ENCODE measurements around the gene FBXL20.
"Not testable (repeated sequence)": the region's sequence is repeated elsewhere in the genome, so short reads cannot be mapped to it uniquely, and the experiment has no call there.

Gene FBXL20

GRCh38 chr17:39367805-39368204 is 33.6 kb downstream of the FBXL20 start:
- H3K4me3 ChIP-seq (ENCODE audit: low read length); H3K36me3 ChIP-seq (ENCODE audit: control insufficient read depth, low read depth, low read length); H3K9me3 ChIP-seq (ENCODE audit: control insufficient read depth, low read depth, low read length); H3K9ac ChIP-seq (ENCODE audit: low read length); H3K4me1 ChIP-seq (ENCODE audit: control insufficient read depth, low read depth, low read length); H3K27ac ChIP-seq (ENCODE audit: low read length); H3K27me3 ChIP-seq (ENCODE audit: control insufficient read depth, insufficient read depth, low read length): not testable (repeated sequence)

- no peaks in the 10 kb centered on the region for H3K9me3 ChIP-seq (ENCODE audit: control insufficient read depth, low read depth, low read length)
- H3K27me3 ChIP-seq (ENCODE audit: control insufficient read depth, insufficient read depth, low read length): no peaks in the 10 kb centered on the region
These were observed 35.6 kb downstream of the FBXL20 start for GRCh38 chr17:39365872-39366271.

GRCh38 chr17:39365242-39365641 is 36.2 kb downstream of the FBXL20 start:
- Histone ChIP-seq H3K27me3 (ENCODE audit: control insufficient read depth, insufficient read depth, low read length) (no peaks in the 10 kb centered on the region), H3K4me3 (ENCODE audit: low read length) (no peak overlapping the region), H3K27ac (ENCODE audit: low read length) (no peak overlapping the region)

More at GRCh38 chr17:39365872-39366271, 35.6 kb downstream of the FBXL20 start:
- Histone ChIP-seq H3K4me1 (ENCODE audit: control insufficient read depth, low read depth, low read length) (no peaks in the 10 kb centered on the region), H3K36me3 (ENCODE audit: control insufficient read depth, low read depth, low read length) (no peaks in the 10 kb centered on the region), H3K9ac (ENCODE audit: low read length) (no peak overlapping the region), H3K4me3 (ENCODE audit: low read length) (no peak overlapping the region), H3K27ac (ENCODE audit: low read length) (no peak overlapping the region)

GRCh38 chr17:39364236-39365025 is 37.0 kb downstream of the FBXL20 start:
- no peak overlapping the region for H3K9ac ChIP-seq (ENCODE audit: low read length)
- H3K4me1 ChIP-seq (ENCODE audit: control insufficient read depth, low read depth, low read length): no peaks in the 10 kb centered on the region
- H3K27me3 ChIP-seq (ENCODE audit: control insufficient read depth, insufficient read depth, low read length): no peaks in the 10 kb centered on the region
- H3K9me3 ChIP-seq (ENCODE audit: control insufficient read depth, low read depth, low read length): no peaks in the 10 kb centered on the region
- no peak overlapping the region for H3K4me3 ChIP-seq (ENCODE audit: low read length)
- H3K27ac ChIP-seq (ENCODE audit: low read length): no peak overlapping the region
- H3K36me3 ChIP-seq (ENCODE audit: control insufficient read depth, low read depth, low read length): no peaks in the 10 kb centered on the region

More at GRCh38 chr17:39365242-39365641, 36.2 kb downstream of the FBXL20 start:
- Histone ChIP-seq H3K4me1 (ENCODE audit: control insufficient read depth, low read depth, low read length) (no peaks in the 10 kb centered on the region), H3K9me3 (ENCODE audit: control insufficient read depth, low read depth, low read length) (no peaks in the 10 kb centered on the region), H3K36me3 (ENCODE audit: control insufficient read depth, low read depth, low read length) (no peaks in the 10 kb centered on the region), H3K9ac (ENCODE audit: low read length) (no peak overlapping the region)

GRCh38 chr17:39361064-39361463 is 40.4 kb downstream of the FBXL20 start:
- Histone ChIP-seq H3K9me3 (ENCODE audit: control insufficient read depth, low read depth, low read length) (no peaks in the 10 kb centered on the region), H3K36me3 (ENCODE audit: control insufficient read depth, low read depth, low read length) (no peaks in the 10 kb centered on the region), H3K4me1 (ENCODE audit: control insufficient read depth, low read depth, low read length) (no peaks in the 10 kb centered on the region), H3K27ac (ENCODE audit: low read length) (no peak overlapping the region), H3K9ac (ENCODE audit: low read length) (no peak overlapping the region), H3K4me3 (ENCODE audit: low read length) (no peak overlapping the region), H3K27me3 (ENCODE audit: control insufficient read depth, insufficient read depth, low read length) (no peaks in the 10 kb centered on the region)

- no peaks in the 10 kb centered on the region for H3K27me3 ChIP-seq (ENCODE audit: control insufficient read depth, insufficient read depth, low read length)
- H3K27ac ChIP-seq (ENCODE audit: low read length): no peak overlapping the region
- H3K9ac ChIP-seq (ENCODE audit: low read length): no peak overlapping the region
- no peaks in the 10 kb centered on the region for H3K36me3 ChIP-seq (ENCODE audit: control insufficient read depth, low read depth, low read length)
- H3K9me3 ChIP-seq (ENCODE audit: control insufficient read depth, low read depth, low read length): no peaks in the 10 kb centered on the region
- no peak overlapping the region for H3K4me3 ChIP-seq (ENCODE audit: low read length)
- H3K4me1 ChIP-seq (ENCODE audit: control insufficient read depth, low read depth, low read length): no peaks in the 10 kb centered on the region
These were observed 40.9 kb downstream of the FBXL20 start for GRCh38 chr17:39360537-39360936.

- no peak overlapping the region for H3K4me3 ChIP-seq (ENCODE audit: low read length)
- H3K4me1 ChIP-seq (ENCODE audit: control insufficient read depth, low read depth, low read length): no peaks in the 10 kb centered on the region
- H3K36me3 ChIP-seq (ENCODE audit: control insufficient read depth, low read depth, low read length): no peaks in the 10 kb centered on the region
- H3K9me3 ChIP-seq (ENCODE audit: control insufficient read depth, low read depth, low read length): no peaks in the 10 kb centered on the region
- H3K9ac ChIP-seq (ENCODE audit: low read length): no peak overlapping the region
- no peak overlapping the region for H3K27ac ChIP-seq (ENCODE audit: low read length)
- H3K27me3 ChIP-seq (ENCODE audit: control insufficient read depth, insufficient read depth, low read length): no peaks in the 10 kb centered on the region
These were observed 41.4 kb downstream of the FBXL20 start for GRCh38 chr17:39359994-39360393.

- no peaks in the 10 kb centered on the region for H3K4me1 ChIP-seq (ENCODE audit: control insufficient read depth, low read depth, low read length)
- H3K27me3 ChIP-seq (ENCODE audit: control insufficient read depth, insufficient read depth, low read length): no peaks in the 10 kb centered on the region
- no peak overlapping the region for H3K27ac ChIP-seq (ENCODE audit: low read length)
- no peak overlapping the region for H3K4me3 ChIP-seq (ENCODE audit: low read length)
- H3K9ac ChIP-seq (ENCODE audit: low read length): no peak overlapping the region
- H3K9me3 ChIP-seq (ENCODE audit: control insufficient read depth, low read depth, low read length): no peaks in the 10 kb centered on the region
- no peaks in the 10 kb centered on the region for H3K36me3 ChIP-seq (ENCODE audit: control insufficient read depth, low read depth, low read length)
These were observed 43.4 kb downstream of the FBXL20 start for GRCh38 chr17:39357986-39358385.

- Histone ChIP-seq H3K27ac (ENCODE audit: low read length) (no peak overlapping the region), H3K9me3 (ENCODE audit: control insufficient read depth, low read depth, low read length) (no peaks in the 10 kb centered on the region), H3K36me3 (ENCODE audit: control insufficient read depth, low read depth, low read length) (no peaks in the 10 kb centered on the region), H3K4me1 (ENCODE audit: control insufficient read depth, low read depth, low read length) (no peaks in the 10 kb centered on the region), H3K4me3 (ENCODE audit: low read length) (no peak overlapping the region), H3K9ac (ENCODE audit: low read length) (no peak overlapping the region), H3K27me3 (ENCODE audit: control insufficient read depth, insufficient read depth, low read length) (no peaks in the 10 kb centered on the region)
These were observed 43.9 kb downstream of the FBXL20 start for GRCh38 chr17:39357488-39357887.

- H3K9me3 ChIP-seq (ENCODE audit: control insufficient read depth, low read depth, low read length): no peaks in the 10 kb centered on the region
- no peaks in the 10 kb centered on the region for H3K36me3 ChIP-seq (ENCODE audit: control insufficient read depth, low read depth, low read length)
- no peak overlapping the region for H3K27ac ChIP-seq (ENCODE audit: low read length)
- no peak overlapping the region for H3K9ac ChIP-seq (ENCODE audit: low read length)
- no peaks in the 10 kb centered on the region for H3K27me3 ChIP-seq (ENCODE audit: control insufficient read depth, insufficient read depth, low read length)
- no peaks in the 10 kb centered on the region for H3K4me1 ChIP-seq (ENCODE audit: control insufficient read depth, low read depth, low read length)
- no peak overlapping the region for H3K4me3 ChIP-seq (ENCODE audit: low read length)
These were observed 48.4 kb downstream of the FBXL20 start for GRCh38 chr17:39352986-39353385.

- Histone ChIP-seq H3K27me3 (ENCODE audit: control insufficient read depth, insufficient read depth, low read length) (no peaks in the 10 kb centered on the region), H3K27ac (ENCODE audit: low read length) (no peak overlapping the region), H3K4me1 (ENCODE audit: control insufficient read depth, low read depth, low read length) (no peaks in the 10 kb centered on the region), H3K4me3 (ENCODE audit: low read length) (no peak overlapping the region), H3K9me3 (ENCODE audit: control insufficient read depth, low read depth, low read length) (no peaks in the 10 kb centered on the region), H3K9ac (ENCODE audit: low read length) (no peak overlapping the region), H3K36me3 (ENCODE audit: control insufficient read depth, low read depth, low read length) (no peaks in the 10 kb centered on the region)
These were observed 48.9 kb downstream of the FBXL20 start for GRCh38 chr17:39352511-39352910.

- Histone ChIP-seq H3K27me3 (ENCODE audit: control insufficient read depth, insufficient read depth, low read length) (no peaks in the 10 kb centered on the region), H3K4me1 (ENCODE audit: control insufficient read depth, low read depth, low read length) (no peaks in the 10 kb centered on the region), H3K9ac (ENCODE audit: low read length) (no peak overlapping the region), H3K9me3 (ENCODE audit: control insufficient read depth, low read depth, low read length) (no peaks in the 10 kb centered on the region), H3K4me3 (ENCODE audit: low read length) (no peak overlapping the region), H3K27ac (ENCODE audit: low read length) (no peak overlapping the region), H3K36me3 (ENCODE audit: control insufficient read depth, low read depth, low read length) (no peaks in the 10 kb centered on the region)
These were observed 49.9 kb downstream of the FBXL20 start for GRCh38 chr17:39351508-39351907.

All from iPS-18a (cell line).